DND-41 (cell line): ENCODE data around the gene USP8.

Experiments
- ATAC-seq: fragments of 200-7000 bp; cut with Tn5 transposase; 3 replicates; pipeline ENCODE4 v1.9.1; 2021; ENCODE audit warnings: low read depth; ENCODE audit not compliant: insufficient read depth
- DNase-seq: peaks from one replicate; pipeline ENCODE4 v3.0.0-alpha.2; 2020
- H2AFZ ChIP-seq: 2 replicates; pipeline ENCODE4 v1.6.0; 2012; ENCODE audit warnings: low read depth, low read length
- H3K27ac ChIP-seq: 2 replicates; pipeline ENCODE4 v1.5.1; 2012; ENCODE audit warnings: low read length, inconsistent platforms
- H3K27me3 ChIP-seq: fragments of 200-600 bp; sonication (generic); 2 replicates; pipeline ENCODE4 v1.6.0; 2012; ENCODE audit warnings: low read length, mild to moderate bottlenecking, inconsistent platforms; ENCODE audit not compliant: insufficient read depth, poor library complexity
- H3K36me3 ChIP-seq: 2 replicates; pipeline ENCODE4 v1.5.1; 2012; ENCODE audit warnings: low read length, inconsistent platforms; ENCODE audit not compliant: insufficient read depth
- H3K4me1 ChIP-seq: 2 replicates; pipeline ENCODE4 v1.5.1; 2012; ENCODE audit warnings: mild to moderate bottlenecking, low read length; ENCODE audit not compliant: insufficient read depth
- H3K4me2 ChIP-seq: 2 replicates; pipeline ENCODE4 v1.6.0; 2012; ENCODE audit warnings: mild to moderate bottlenecking, moderate library complexity, low read length, inconsistent platforms; ENCODE audit not compliant: insufficient read depth
- H3K4me3 ChIP-seq, 2 experiments: fragments of 200-600 bp in 1 of 2; shearing (Covaris generic) in 1 of 2; 2 replicates each; pipeline ENCODE4 v1.5.1; 2012 to 2016; ENCODE audit warnings: inconsistent platforms in 2 of 2, low read length in 2 of 2, mild to moderate bottlenecking in 2 of 2, low read depth in 1 of 2, moderate library complexity in 1 of 2
- H3K79me2 ChIP-seq: 2 replicates; pipeline ENCODE4 v1.6.0; 2012; ENCODE audit warnings: low read length, inconsistent platforms; ENCODE audit not compliant: insufficient read depth
- H3K9ac ChIP-seq: 2 replicates; pipeline ENCODE4 v1.6.0; 2012; ENCODE audit warnings: low read depth, mild to moderate bottlenecking, inconsistent platforms, low read length, moderate library complexity
- H3K9me3 ChIP-seq: 2 replicates; pipeline ENCODE4 v1.5.1; 2012; ENCODE audit warnings: low read length, moderate library complexity, mild to moderate bottlenecking, inconsistent platforms; ENCODE audit not compliant: insufficient read depth, severe bottlenecking
- H4K20me1 ChIP-seq: 2 replicates; pipeline ENCODE4 v1.6.0; 2012; ENCODE audit warnings: low read length; ENCODE audit not compliant: insufficient read depth
- CTCF ChIP-seq: IDR thresholded peaks from 2 replicates; pipeline ENCODE4 v1.5.1; 2012; ENCODE audit warnings: borderline replicate concordance, low read length, moderate library complexity, mild to moderate bottlenecking; ENCODE audit not compliant: poor library complexity, severe bottlenecking; ENCODE audit errors: extremely low read depth
- EZH2 ChIP-seq: IDR thresholded peaks from 3 replicates; pipeline ENCODE4 v1.6.1; 2012; ENCODE audit warnings: borderline replicate concordance, low read depth, mild to moderate bottlenecking, moderate library complexity, low read length, inconsistent platforms; ENCODE audit not compliant: severe bottlenecking

Gene USP8

GRCh38 chr15:50556642-50557371 is 132.6 kb downstream of the USP8 start:
- Histone ChIP-seq H3K4me3 (no peak overlapping the region), H3K4me2 (no peak overlapping the region), H2AFZ (no peak overlapping the region), H3K9ac (no peak overlapping the region), H3K9me3 (no peaks in the 10 kb centered on the region), H3K4me1 (no peaks in the 10 kb centered on the region), H3K27me3 (no peaks in the 10 kb centered on the region), H3K27ac (no peak overlapping the region), H3K36me3 (peaks cover 14% of the 10 kb centered on the region), H3K79me2 (no peaks in the 10 kb centered on the region), H4K20me1 (no peaks in the 10 kb centered on the region)
- no peak for DNase-seq
- no peak for TF ChIP-seq CTCF
- TF ChIP-seq EZH2: no peak
- ATAC-seq: peak; percentile 58; the same call in 2 of the 3 replicates

- H4K20me1 ChIP-seq: no peaks in the 10 kb centered on the region
- no peak for DNase-seq
- no peak for ATAC-seq
Observed at GRCh38 chr15:50558012-50558411, 133.8 kb downstream of the USP8 start.

GRCh38 chr15:50562735-50563640 is 138.8 kb downstream of the USP8 start:
- no peaks in the 10 kb centered on the region for H3K9me3 ChIP-seq
- no peak overlapping the region for H3K4me3 ChIP-seq
- H3K4me1 ChIP-seq: no peaks in the 10 kb centered on the region
- no peak overlapping the region for H3K9ac ChIP-seq
- no peak overlapping the region for H3K27ac ChIP-seq
- peak; percentile 35; the same call in 1 of the 3 replicates for ATAC-seq
- peaks cover 42% of the 10 kb centered on the region for H3K36me3 ChIP-seq
- H2AFZ ChIP-seq: no peak overlapping the region
- TF ChIP-seq CTCF (no peak), EZH2 (no peak)
- DNase-seq: no peak
- no peak overlapping the region for H3K4me2 ChIP-seq
- H4K20me1 ChIP-seq: no peaks in the 10 kb centered on the region
- H3K79me2 ChIP-seq: no peaks in the 10 kb centered on the region
- no peaks in the 10 kb centered on the region for H3K27me3 ChIP-seq

More at GRCh38 chr15:50558012-50558411, 133.8 kb downstream of the USP8 start:
- Histone ChIP-seq H3K9me3 (no peaks in the 10 kb centered on the region), H3K4me1 (no peaks in the 10 kb centered on the region), H2AFZ (no peak overlapping the region), H3K4me2 (no peak overlapping the region), H3K79me2 (no peaks in the 10 kb centered on the region), H3K36me3 (peaks cover 26% of the 10 kb centered on the region), H3K4me3 (no peak overlapping the region), H3K9ac (no peak overlapping the region), H3K27ac (no peak overlapping the region), H3K27me3 (no peaks in the 10 kb centered on the region)
- TF ChIP-seq EZH2 (no peak), CTCF (no peak)
